ENCODE measurements around the gene RASGEF1B.

Gene RASGEF1B

GRCh38 chr4:81471588-81472280 lies at the start of gene RASGEF1B:
Gene RASGEF1B (minus strand): TSS chr4:81471907. CDS start chr4:81459508, 12,399 bp downstream.
- peak; percentile 86 for DNase-seq

GRCh38 chr4:81519856-81520255 lies 48.1 kb upstream of the RASGEF1B start:
- no peak for DNase-seq

GRCh38 chr4:81519427-81519773 lies 47.7 kb upstream of the RASGEF1B start:
- DNase-seq, result no peak

GRCh38 chr4:81518762-81519426 lies 47.2 kb upstream of the RASGEF1B start:
- DNase-seq, result no peak

GRCh38 chr4:81516241-81516640 lies 44.5 kb upstream of the RASGEF1B start:
- DNase-seq, result no peak

GRCh38 chr4:81512757-81513501 lies 41.2 kb upstream of the RASGEF1B start:
- DNase-seq, result no peak

- DNase-seq, result no peak
Observed at GRCh38 chr4:81512001-81512756, 40.5 kb upstream of the RASGEF1B start.

- DNase-seq, result no peak
Observed at GRCh38 chr4:81510643-81511178, 39.0 kb upstream of the RASGEF1B start.

- DNase-seq, result no peak
Observed at GRCh38 chr4:81509822-81510221, 38.1 kb upstream of the RASGEF1B start.

- no peak for DNase-seq
Observed at GRCh38 chr4:81509191-81509590, 37.5 kb upstream of the RASGEF1B start.

- DNase-seq, result no peak
Observed at GRCh38 chr4:81508411-81509185, 36.9 kb upstream of the RASGEF1B start.

GRCh38 chr4:81507530-81507929 lies 35.8 kb upstream of the RASGEF1B start:
- DNase-seq, result no peak

GRCh38 chr4:81506731-81507130 lies 35.0 kb upstream of the RASGEF1B start:
- no peak for DNase-seq

- no peak for DNase-seq
Observed at GRCh38 chr4:81505726-81506125, 34.0 kb upstream of the RASGEF1B start.

- DNase-seq, result peak; percentile 24
Observed at GRCh38 chr4:81505004-81505598, 33.4 kb upstream of the RASGEF1B start.

- no peak for DNase-seq
Observed at GRCh38 chr4:81504112-81505003, 32.7 kb upstream of the RASGEF1B start.

- DNase-seq, result no peak
Observed at GRCh38 chr4:81503586-81503985, 31.9 kb upstream of the RASGEF1B start.

- no peak for DNase-seq
Observed at GRCh38 chr4:81502564-81502963, 30.9 kb upstream of the RASGEF1B start.

GRCh38 chr4:81499840-81500239 lies 28.1 kb upstream of the RASGEF1B start:
- DNase-seq, result no peak

- no peak for DNase-seq
Observed at GRCh38 chr4:81498551-81499099, 26.9 kb upstream of the RASGEF1B start.

Data from right hindlimb (tissue), 1 donor.